Myocyte (in vitro differentiated cells): ENCODE measurements around the gene INAFM2. TPM values are rescaled to one million over a fixed set of nuclear protein-coding genes. Genes with fewer than 3 reads are reported as not detected.

ENCODE experiments used
- DNase-seq: peaks from one replicate; pipeline ENCODE4 v3.0.0-alpha.2; 2012; ENCODE audit warnings: low read depth
- total RNA-seq: library from RNA; depleted of rRNA; stranded (reverse); fragments of >200 nt; gene quantifications from 2 replicates; pipeline ENCODE4 v1.2.3, GENCODE V29; 2014

The INAFM2 gene
- total RNA-seq, 1 donor from 2014 or later = 40.5 TPM

DNA sequence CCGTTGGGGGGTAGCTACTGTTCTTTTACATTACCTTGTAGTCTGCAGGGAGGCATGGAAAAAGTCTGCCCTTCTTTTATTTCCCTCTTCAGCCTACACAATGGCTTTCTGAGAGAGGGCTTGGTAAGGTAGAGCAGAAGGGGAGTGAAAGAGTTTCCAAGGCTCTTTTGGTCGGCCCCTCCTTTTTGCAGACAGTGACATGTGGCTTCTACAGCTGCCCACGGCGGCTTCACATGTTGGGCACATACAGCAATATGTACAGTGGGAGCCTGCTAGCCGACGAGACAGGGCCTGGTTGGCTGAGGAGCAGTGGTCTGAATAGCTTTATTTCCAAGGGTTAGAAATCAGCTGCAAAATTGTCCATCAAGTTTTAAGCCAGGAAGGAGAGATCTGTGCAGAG lies 4.0 kb downstream of the INAFM2 start:
- DNase-seq = no peak

DNA sequence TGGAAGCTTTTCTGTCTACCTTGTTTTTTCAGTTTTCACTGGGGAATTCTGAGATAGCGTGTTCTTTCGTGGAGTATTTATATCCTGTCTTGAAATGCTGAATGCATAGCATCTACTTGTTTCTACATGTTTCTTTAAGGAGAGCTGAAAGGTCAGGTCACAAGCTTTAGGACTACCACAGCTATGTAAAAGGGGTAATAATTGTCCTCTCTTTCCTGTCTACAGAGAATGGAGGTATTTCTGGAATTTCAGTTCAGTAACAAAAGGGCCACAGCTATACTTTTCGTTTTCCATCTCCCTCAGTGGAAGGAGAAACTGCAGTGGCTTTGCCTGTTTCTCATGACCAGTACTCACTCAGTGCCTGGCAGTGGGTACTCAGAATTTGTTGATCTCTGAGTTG lies 4.7 kb downstream of the INAFM2 start:
- DNase-seq = no peak

DNA sequence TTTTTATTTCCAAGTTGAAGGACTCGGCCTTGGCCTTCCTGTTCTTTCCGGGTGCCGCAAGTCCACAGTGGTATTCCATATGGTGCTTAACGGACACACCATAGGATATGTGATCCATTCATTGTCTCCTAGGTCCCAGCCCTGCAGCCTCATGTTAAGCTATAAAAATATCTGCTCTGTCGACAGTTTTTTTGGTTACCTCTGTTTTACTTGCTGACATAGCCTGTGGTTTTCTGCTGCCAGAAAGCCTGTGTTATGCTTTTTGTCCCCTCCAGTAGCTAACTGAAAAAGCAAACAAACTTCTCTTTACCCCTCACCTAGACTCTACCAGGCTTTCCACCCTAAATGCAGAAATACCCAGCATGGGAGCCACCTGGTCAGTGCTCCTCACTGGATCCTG lies 5.3 kb downstream of the INAFM2 start:
- DNase-seq = no peak

DNA sequence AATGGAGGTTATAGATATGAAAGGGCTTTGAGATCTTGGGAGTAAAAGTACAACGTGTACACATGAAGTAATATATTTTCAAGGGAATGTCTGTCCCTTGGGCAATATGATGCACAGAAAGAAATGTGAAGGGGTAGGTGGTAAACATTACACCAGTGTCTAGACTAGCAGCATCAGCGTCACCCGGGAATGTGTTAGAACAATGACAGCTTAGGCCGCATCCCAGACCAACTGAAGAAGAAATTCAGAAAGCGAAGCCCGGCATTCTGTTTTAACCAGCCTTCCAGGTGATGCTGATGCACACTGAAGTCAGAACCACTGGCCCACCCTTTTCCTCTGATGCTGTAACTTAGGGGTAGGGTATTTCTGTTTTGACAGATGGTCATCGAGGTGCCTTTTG lies 6.3 kb downstream of the INAFM2 start:
- no peak for DNase-seq

DNA sequence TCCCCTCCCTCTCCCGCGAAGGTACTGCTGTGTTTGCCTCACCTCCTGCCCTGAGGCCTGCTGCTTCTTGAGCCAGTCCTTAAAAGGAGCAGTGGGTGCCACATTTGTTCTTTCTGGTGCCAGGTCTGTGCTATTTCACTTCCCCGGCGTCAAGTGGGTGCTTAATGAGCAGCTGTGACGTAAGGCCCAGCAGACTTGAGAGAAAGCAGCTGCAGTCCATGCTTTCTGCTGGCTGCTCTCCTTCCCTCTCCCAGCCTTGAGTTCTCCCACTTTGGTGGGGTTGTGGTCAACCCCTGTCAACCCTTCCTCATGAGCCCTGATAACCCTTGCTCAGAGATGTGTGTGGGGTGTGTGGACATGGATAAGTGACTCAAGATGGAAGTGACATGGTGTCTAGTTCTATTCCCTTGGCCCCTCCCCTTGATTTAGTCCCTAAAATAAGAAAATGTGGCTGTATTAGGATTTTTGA lies 6.9 kb downstream of the INAFM2 start:
- DNase-seq = peak; percentile 95

DNA sequence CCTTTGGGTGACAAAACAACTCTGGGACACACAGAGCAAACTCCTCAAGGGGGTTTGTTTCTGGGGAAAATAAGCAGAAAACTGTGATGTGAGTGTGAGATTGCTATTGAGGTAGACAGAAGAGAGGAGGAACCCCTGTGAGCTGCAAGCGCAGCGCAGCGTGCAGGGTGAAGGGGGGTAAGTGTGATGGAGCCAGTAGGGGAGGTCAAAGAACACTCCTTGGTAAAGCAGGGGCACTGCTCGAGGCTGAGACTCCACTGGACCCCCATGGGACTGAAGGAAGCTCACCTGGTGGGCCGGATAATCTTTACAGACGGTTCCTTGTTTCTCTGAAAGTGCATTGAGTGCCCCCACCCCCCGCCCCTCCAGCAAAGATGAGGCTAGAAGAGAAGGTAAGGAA lies 7.5 kb downstream of the INAFM2 start:
- DNase-seq = no peak

DNA sequence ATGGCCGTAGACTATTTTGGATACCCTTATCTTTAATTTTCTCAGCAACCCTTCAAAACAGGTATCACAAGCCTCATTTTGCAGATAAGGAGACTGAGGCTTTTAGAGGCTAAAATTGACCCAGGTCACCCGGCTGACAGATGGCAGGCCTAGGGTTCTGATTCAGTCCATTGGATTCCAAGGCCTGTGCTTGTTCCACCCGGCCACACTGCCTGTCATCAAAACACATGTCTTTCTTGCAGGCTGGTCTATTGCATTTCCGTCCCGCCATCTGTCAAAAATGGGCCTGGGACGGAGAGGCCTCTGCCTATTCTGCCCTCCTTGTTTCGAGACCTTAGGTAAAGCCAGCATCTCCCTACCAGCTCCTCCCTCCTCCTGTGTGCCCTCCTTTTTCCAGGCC lies 8.1 kb downstream of the INAFM2 start:
- peak; percentile 78 for DNase-seq

DNA sequence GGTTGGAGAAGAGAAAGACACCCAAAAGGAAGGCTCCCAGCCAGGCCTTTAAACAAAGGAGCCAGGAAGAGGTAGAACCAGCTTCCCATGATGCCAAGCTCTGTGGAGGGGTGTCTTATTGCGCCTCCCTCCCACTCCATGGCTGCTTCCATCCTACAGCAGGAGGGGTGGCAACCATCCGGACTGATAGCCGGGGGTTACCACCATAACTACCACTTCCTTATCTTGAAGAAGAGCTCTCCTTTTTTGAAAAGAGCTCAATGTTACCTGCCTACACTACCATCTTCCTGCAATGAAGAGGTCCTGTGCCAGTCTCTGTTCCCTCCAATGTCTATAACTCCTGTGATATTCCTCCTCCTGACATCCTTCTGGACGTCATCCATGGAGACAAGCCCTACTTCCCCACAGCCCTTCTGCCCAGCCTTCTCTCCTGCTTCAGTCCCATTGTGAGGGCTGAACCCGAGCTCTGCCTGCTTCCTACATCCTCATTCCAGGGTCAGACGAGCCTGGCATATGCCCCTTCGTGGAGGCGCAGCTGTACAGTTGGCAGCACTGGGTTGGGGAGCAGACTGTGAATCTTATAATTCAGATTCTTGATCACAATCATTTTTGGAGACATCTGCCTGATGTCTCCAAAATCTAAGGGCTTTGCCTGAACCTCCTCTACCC lies 8.8 kb downstream of the INAFM2 start:
- DNase-seq = no peak

DNA sequence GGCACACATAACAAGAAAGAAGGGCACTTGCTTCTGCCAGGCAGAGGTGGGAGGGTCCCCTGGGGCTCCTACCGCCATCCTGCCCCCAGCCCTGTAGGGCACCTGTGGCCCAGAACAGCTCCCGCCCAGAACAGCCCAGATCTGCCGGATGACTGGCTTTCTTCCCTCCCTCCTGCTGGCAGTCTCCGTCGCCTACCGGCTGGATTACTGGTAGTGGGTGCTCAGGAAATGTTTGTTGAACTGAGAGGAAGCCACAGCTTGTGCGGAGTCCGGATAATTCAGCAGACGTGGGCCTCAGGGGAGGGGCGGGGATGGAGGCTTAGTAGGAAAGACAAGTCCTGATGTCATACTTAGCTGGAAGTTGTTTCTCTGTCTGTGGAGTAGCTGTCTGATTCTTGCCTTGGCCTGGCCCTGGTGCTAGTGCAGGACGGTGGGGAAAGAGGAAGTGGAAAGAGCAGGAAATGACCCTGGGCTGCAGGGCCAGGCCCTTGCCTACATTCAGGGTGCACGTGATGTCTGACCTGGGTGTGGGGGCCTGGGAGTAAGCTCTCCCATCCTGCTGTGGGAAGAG lies 10.5 kb downstream of the INAFM2 start:
- no peak for DNase-seq

DNA sequence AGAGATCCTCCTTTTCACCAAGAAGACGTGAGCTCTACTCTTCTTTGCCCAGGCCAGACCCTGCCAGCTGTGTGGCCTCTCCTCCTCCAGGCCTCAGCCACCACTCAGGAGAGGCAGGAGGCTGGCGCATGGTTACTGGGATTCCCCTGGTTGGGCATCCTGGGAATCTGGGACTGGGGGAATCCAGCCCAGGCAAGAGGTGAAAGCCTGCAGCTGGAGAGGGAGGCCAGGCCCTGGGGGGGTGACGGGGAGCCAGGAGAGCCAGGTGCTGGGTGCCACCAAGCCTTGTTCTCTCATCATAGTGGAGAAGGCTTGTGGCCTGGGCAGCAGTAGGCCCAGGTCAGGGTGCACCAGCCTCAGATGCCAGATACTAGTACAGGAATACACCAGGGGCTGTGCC lies 11.0 kb downstream of the INAFM2 start:
- DNase-seq = no peak

DNA sequence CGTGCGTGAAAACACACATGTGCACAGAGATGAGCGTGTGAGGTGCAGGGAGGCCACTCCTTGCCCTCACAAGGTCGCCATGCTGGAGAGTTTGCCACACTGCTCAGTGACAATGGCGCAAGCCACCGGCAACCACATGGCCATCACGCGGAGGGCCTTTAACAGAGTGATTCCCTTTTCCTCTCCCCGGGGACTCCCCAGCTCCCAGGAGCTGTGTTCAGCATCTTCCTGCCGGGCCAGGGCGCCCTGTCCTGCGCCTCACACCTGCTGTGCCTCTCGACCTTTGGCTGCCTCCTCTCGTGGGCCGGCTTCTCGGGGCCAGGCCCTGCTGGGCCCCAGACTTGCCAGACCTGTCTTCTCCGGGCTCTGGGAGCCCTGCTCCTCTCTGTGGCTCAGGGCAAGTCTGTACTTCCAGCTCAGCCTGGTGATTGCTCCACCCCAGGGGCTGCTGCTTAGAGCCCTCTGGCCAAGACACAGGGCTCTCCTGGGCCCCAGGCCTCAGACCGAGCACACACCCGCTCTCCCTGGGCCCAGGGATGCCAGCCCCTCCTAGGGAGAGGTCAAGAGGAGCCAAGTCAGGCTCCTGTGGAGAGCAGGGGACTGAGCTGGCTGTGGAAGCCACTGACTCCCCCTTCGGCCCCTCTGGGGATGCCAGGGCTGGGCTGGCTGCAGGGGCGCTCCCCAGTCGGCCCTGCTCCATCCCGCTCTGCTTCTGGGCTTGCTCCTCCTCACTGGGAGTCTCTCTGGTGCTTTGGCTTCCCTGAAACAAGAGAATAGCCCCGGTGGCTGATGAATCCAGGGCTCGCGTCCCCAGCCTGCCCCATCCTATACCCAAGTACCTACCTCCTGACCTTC lies 11.7 kb downstream of the INAFM2 start:
- DNase-seq = no peak

DNA sequence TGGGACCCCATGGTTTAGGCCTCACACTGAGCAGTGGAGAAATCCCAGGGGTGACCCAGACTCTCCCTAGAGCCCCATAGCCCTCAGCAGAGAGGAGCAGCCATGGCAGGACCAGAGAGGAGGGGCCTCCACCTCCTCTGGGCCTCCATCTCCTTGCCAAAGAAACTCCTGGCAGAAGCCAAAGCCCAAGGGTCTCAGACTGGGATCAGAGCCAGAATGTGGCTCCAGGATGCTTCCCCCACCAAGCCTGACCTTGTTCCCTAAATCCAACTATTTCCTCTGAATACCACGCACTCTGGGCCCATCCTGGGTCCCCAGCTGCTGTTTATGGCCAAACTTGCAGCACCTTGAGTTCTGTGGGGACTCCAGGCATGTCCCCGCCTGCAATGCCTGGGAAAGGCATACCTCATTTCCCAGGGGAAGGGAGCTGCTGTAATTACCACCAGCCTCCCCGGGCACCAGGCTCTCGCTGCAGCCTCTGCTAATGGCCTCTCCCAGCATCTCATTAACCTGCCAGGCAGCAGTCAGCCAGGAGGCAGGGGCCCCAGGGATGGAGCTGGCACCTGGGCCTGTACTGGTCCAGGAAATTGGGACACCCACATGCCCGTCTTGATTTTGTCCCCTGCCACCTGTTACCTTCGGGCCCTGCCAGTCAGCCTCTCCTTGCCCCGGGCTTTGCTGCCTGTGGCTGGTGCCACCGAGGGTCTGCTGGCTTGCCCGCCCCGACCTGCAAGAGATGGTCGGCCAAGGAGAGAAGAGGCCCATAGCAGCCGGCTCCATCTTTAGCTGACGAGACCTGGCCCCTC lies 12.6 kb downstream of the INAFM2 start:
- DNase-seq = no peak

DNA sequence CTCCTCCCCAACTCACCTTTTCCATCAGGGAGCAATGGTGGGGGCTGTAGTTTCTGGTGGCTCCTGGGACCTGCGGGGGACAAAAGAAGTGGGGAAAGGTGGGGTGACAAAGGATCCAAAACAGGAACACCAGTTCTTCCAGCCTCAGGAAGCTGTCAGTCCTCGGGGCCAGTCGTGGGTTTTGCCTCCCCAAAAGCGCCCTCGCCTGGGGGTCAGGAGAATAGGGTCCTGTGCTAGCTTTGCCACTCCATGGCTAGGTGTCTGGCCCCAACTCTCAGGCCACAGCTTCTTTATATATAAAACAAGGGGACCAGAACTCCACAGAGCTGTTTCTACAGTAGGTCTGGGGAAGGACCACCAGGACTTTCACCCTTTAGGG lies 13.2 kb downstream of the INAFM2 start:
- DNase-seq = no peak

DNA sequence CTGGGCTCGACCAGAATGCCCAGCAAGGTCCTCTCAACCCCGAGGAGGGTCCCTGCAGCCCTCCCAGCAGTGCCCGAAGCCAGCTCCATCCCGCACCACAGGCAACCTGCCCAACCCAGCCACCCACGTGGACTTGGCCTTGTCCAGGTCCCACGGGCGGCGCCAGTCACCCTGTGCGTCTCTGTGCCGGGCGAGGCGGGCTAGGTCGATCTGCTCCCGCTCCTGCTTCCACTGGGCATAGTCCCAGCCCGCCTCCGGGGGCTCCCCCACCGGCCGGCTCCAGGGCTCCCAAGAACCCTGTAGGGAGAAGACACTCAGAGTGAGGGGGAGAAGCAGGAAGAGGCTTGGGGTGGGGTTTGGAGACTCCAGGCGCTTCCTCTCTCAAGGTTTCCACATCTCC lies 14.1 kb downstream of the INAFM2 start:
- no peak for DNase-seq

DNA sequence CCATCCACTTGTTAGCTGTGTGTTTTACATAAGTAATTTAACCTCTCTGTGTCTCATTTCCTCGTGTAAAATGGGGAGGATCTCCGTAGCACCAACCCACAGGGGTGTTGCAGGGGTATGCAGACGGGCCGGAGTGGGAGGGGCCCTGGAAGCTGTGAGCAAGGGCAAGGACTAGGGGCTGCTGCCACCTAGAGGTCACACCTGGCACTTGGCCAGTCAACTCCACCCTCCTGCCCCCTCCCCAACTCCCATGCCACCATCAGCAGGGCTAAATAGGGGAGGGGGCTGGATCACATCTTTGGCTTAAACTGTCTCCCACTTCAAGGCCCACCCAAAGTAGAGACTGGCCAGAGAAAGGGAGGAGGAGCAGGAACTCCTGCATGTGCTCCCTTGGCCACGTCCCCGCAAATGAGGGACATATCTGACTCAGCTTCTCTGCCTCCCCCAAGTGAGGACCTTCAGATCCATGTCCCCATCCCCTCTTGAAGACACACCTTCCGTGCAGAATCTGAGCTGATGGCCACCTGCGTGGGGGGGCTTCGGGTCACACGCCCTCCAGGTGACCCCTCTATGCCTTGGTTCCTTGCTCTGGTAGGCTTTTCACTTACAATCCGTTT lies 14.7 kb downstream of the INAFM2 start:
- DNase-seq = peak; percentile 81

DNA sequence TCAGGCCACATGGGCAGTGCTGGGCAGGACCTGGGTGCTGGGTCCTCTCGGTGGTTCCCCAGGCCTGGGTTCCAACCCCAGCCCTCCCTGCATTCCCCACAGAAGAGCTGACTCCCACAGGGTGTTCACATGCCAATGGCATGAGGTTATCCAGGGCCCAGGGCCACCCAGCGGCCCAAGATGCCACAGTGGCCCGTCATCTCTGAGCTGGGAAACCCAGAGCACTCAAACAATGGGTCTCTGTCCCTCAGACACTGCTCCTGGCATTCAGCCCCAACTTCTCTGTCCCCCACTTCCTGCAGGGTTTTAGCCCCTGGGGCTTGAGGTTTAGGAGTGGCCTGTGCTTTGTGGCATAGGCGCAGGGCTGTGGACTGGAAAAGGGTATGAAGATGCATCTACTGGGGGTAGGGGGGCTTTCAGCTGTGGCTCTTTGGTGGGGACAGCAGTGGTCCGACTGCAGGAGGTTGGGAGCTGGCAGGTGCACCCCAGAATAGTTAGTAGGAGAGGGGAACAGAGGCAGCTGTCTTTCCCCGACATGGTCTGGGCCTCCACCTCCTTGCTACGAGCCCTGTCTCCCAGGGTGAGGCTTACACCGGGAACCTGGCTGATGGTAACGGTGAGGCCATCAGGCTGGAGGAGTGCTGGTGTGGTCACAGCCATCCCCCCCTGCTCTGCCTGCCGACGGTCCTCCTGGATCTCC lies 15.6 kb downstream of the INAFM2 start:
- peak; percentile 96 for DNase-seq

DNA sequence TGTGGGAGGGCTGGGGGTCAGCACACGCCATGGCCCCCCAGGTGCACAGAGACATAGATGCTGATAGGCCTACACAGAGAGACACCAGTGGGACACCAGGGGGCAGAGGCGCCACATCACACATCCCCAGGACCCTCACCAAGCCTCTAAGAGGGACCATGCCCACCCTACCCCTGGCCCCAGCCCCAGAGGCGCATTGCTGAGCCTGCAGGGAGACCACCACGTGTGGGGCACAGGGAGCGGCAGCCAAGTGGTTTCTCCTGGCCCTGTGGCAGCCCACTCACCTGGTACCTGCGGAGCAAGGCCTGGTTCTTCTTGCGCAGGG lies 16.1 kb downstream of the INAFM2 start:
- DNase-seq = no peak

DNA sequence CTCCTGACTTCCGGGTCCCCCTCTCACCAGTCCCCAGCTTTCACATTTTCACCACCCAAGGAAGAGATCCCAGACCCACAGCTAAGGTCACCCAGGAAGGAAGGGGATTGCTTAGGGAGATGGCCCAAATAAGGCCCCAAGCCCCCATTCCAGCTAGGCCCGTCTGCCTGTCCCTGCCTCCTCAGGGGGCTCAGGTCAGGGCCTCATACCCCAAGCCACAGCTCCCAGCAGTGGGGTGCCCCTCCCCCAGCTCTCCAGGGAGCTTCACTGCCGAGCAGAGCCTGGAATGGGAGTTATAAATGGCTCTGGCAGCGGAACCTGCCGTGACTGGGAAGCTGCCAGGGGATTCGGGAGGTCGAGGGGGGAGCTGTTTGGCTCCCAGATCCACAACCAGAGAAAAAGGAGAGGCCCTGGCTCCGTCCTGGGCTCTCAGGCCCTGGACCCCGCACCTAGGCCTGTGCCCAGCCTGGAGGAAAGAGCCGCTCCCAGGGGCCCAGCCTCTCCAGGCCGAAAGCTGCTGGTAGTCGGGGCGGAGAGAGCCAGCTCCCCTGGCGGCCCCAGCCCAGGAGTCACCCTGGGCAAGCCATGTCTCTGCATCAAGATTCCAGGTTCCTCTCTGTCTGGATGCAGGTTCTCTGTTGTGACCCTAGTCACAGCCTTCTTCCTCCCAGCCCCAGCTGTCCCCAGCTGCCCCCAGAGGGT lies 16.7 kb downstream of the INAFM2 start:
- peak; percentile 94 for DNase-seq

DNA sequence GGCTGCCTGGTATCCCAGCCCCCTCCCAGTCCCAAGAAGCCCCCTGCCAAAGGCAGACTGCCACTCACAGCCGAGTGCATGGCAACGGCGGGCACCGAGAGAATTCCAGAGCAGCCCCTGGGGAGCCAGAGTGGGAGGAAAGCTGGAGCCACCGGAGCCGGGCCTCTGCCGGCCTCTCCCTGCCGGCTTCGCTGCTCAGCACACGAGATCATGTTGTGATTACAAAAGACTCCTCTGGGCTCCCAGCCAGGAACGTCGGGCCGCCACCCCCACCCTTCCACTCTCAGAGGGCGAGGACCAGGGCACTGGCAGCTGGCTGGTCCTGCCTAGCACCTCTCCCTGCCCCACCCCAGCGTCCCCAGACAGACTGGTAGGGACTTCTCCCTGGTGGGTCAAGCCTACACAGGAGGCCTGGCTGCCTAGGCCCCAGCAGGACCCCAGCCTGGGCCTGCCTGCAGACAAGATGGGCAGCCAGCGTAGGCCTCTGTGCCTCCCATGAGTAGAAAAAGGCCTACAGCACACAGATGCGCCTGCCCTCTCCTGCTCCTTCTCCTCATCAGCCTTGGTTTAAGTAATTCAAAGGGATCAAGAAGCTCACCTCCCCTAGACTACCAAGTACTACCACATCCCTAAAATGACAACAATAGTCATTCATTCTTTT lies 17.4 kb downstream of the INAFM2 start, which contains the start of gene CCDC9B:
TSS of gene CCDC9B (minus strand) at position 200 of the 661 bp plus-strand sequence. CDS start at position 80, 120 bp downstream.
- DNase-seq = peak; percentile 97
